Stimulated activated CD4-positive, alpha-beta T cell treated with anti-CD3 and anti-CD28 coated beads, Interleukin-15, amount 100 ng/mL, for 24 hours (primary cell): ENCODE data around the gene DEFB113.

ENCODE experiments used
- DNase-seq: peaks from one replicate; pipeline ENCODE4 v3.0.0-alpha.2; 2020

DEFB113 gene

DNA sequence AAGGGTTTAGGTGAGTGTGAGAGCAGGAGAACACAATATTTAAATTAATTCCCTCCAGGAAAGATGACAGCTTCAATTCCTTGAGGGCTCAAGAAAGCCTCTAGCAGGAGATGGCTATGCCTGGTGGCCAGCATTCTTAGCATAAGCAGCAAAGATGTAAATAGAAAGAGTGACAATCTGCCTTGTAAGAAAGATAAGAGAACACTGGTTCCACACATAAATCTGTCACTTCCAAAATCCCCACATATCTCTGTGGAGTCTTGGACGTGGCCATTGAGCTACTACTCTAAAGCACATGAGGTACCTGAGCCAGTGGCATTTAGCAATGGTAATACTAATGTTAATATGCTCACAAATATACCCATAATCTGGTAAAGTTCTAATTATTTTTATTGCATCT lies 34.7 kb downstream of the DEFB113 start:
- DNase-seq: no peak

DNA sequence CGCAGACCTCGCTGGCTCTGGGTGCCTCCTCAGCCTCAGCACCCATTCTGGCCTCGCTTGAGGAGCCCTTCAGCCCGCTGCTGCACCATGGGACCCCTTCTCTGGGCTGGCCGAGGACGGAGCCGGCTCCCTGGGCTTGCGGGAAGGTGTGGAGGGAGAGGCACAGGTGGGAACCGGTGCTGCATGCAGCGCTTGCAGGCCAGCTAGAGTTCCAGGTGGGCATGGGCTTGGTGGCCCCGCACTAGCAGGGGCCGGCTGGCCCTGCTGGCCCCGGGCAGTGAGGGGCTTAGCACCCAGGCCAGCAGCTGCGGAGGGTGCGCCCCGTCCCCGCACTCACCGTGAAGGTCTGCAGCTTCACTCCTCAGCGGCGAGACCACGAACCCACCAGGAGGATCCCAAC lies 35.9 kb downstream of the DEFB113 start:
- DNase-seq: no peak

DNA sequence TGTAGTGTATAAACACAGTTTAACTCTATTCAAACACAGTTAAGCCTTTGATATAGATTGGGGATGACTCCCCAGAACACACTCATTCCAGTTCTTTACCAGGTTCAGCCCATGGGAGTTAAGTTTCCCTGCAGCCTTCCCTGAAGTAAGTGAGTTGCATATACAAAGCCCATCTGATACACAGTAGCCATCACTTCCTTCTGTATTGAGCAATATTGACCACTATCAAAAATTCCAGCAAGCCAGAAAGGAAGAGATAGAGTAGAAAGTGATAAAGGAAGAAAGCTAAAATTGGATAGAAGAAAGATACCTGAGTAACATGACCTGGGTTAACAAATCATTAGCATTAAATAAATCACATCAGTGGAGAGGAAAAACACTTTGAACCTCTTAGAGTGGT lies 40.1 kb downstream of the DEFB113 start:
- no peak for DNase-seq

DNA sequence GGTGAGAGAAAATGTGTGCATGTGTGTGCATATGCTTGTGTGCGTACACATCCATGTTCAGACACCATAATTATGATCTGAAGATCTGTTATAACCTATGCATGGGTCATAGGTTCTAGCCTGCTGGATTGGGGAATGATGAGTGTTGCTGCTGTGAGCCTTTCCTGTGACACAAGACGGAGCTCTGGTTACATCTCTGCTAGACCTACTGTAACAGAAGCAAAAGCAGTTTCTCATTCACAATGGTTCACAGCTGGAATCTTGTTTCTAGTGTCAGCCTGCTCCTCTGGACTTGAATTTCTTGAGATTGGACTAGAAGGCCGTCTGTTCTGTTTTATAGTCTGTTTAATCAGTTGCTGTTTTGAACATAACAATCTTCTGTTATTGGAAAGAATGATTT lies 45.6 kb downstream of the DEFB113 start:
- no peak for DNase-seq

- no peak for DNase-seq
These were observed 49.3 kb downstream of the DEFB113 start for GRCh38 chr6:49919935-49920644.

GRCh38 chr6:49919261-49919660 lies 50.2 kb downstream of the DEFB113 start:
- no peak for DNase-seq

GRCh38 chr6:49918787-49919186 lies 50.6 kb downstream of the DEFB113 start:
- no peak for DNase-seq
